A204.1 (cell line): ENCODE results near the gene CCR3.

ENCODE experiments used
- FAIRE-seq: peaks from 2 replicates; lab custom pipeline; 2012; peaks lifted over from hg19 to GRCh38; lab: Jason Lieb, UNC

The CCR3 gene

DNA sequence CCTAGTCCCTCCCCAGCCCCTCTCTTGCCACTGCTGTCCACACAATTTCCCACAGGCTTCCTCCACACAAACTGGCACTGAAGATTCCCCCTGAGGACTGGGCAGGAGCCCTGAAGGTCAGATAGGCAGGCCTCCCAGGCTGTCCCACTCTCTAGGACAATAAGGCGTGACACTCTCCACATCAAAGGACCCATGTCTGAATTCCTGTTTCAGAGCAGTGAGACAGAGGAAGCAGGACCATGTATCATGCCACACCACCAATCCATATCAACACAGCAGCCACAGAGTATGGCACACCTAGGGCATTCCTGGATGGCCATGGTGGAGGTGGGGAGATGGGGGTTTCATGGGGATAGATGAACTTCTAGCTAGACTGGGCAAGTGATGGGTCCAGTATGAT, 20.3 kb upstream of the CCR3 start:
- no peak for FAIRE-seq

DNA sequence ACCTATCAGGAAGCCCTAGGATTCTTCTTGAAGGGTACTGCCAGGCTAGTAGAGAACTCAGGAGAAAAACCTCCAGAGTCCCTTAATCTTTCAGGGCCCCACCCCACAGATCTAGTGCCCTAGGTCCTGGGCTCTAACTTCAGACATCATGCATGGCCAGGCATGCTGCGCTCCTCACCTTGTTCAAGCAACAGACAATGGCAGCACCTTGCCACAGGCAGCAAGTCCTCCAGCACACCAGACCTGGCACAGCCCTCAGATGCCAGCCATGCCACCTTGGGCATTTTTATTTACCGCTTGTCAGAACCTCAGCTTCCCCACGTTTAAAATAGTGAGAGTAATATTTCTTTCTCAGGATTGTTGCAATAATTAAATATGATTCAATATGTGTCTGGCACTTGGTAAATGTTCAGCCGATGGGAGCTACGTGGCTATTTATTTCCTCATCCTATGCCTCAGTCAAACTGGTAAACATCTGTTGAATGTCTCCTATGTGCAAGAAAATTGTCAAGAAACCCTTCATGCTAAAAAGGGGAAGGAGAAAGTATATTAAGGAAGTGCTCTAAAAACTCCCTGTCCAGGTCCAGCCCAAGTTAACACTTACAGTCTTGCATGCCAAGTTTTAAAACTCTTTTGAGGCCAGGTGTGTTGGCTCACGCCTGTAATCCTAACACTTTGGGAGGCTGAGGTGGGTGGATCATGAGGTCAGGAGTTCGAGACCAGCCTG, 19.7 kb upstream of the CCR3 start:
- FAIRE-seq = no peak

DNA sequence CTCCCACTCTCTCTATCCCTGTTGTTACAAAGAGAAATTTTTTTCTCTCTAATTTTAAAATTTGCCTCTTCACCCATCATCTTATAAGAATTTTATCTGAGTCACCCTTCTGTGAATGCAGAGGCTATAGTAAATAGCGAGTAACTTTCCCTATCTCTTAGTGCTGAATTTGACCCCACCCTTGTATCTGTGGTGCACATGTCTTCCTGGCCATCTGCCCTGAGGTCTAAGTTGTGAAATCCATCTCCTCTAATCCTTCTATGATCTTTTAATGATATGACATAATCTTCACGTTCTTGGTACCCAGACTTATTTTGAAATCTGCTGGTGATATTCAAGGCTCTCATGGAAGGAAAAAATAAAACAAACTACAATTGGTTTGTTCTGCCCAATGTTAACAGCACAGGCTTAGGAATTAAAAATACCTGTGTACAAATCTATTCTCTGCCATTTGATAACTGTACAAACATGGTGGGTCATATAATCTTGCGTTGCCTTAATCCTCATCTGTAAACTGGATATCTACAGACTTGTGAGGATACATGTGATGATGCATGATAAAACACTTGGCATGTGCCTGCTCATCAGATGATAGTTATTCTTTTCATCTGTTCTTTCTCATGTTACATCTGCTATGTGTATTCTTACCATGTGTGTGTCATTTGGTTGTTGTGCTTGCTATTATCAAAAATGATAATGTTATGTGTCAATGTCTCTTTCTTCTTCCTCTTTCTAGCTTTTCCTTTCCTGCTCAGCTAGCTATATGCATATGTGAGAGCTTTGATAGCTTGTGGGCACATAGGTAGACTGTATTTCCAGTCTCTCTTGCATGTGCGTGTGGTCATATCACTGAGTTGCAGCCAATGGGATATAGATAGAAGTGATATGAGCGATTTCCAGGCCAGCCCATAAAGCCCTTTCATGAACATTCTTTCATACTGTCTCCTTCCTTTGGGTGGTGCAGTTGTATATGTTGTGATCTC, 13.7 kb upstream of the CCR3 start:
- FAIRE-seq = no peak

DNA sequence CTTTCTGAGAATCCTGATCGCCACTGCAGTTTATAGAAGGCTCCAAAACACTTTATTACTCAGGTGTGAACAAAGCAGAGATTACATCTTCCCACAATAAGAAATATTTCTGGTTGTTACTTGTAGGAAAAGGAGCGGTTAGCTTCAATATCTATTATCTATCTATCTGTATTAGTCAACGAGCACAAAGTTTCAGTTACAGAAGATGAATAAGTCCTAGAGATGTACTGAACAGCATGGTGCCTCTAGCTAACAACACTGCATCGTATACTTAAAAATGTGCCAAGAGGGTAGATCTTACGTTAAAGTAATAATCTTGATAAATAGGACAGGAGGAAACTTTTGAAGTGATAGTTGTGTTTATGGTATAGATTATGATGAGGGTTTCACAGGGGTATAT, 10.9 kb upstream of the CCR3 start:
- no peak for FAIRE-seq

DNA sequence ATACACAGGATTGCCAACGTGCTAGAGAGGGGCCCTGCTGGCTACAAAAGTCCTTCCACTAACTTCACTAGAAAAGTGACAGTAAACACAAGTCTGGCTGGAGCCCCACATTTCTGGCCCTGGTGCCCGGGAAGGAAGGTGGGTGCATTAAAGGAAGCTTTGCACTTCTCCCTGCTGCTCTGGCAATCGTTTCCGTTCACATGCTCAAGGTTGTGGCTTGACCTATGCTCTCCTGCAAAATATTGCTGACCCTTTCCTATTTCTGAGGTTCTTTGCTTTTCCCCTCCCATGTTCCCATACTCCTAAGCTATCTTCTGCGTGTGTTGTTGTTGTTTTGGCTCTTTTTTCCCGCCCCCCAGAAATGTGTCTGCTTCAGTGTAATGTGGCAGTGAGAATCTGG, 9.1 kb upstream of the CCR3 start:
- FAIRE-seq = no peak

DNA sequence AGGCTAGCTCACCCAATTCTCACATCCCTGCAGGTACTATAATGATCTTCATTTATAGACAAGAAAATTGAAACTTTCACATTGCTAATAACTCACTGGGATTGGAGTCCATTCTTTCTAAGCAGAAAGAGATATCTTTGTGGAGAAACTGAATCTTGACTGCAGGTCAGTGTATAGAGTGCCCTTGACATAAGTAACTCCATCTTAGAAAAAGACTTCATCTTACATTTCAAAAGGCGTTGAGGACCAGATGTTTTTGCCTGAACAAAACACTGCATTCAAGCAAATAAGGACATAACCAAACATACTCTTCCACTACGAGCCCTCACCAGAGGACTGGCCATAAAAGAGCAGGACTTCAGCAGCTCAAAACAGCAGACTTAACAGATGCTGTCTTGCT, 6.8 kb upstream of the CCR3 start:
- no peak for FAIRE-seq

DNA sequence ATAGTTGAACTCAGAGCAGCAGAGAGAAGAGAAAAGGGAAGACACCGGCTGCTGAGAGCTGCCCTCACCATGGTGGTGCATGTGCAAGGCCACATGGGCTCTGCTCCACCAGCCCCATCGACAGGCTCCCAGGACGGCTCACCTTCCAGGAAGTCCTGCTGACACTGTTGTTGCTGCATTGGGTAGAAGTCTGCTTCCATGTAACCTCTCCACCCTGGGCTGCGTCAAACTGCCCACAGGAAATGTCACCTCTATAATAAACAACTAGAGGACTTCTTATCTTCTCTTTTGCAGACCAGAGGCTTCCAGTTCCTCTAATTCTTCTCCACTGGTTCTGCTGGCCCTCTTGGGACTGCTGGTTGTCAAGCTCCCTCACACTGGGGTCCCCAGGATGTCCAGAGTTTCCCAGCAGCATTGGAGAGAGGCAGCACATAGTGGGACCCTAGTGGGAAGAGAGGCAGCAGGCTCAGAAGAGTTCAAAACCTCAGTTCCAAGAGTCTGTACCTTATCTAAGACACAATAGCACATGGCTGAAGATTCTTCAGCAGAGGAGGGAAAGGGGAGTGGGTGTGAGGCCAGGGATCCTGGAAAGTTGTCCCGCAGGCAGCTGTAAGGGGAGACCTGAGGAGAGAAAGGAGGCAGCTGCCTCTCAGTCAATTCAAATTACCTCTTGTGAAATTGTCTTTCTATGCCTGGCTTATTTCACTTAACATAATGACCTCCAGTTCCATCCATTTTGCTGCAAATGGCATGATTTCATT, 5.8 kb upstream of the CCR3 start:
- no peak for FAIRE-seq

DNA sequence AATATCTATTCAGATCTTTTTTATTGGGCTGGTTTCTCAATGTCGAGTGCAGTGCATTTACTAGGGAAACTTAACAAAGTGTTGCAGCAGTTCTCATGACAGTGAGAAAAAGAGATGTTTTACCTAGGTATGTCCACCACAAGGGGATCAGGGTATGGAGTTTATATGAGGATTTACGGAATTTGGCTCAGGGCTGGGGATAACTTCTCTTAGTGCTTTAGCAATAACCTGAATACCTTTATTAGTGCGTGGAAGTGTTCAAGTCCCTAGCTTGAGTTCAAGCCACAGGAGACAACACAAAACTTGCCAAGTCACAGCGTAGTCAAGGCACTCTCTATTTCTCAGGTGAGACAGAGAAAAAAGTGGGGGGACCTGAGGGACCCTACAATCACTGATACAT, 3.9 kb upstream of the CCR3 start:
- no peak for FAIRE-seq

DNA sequence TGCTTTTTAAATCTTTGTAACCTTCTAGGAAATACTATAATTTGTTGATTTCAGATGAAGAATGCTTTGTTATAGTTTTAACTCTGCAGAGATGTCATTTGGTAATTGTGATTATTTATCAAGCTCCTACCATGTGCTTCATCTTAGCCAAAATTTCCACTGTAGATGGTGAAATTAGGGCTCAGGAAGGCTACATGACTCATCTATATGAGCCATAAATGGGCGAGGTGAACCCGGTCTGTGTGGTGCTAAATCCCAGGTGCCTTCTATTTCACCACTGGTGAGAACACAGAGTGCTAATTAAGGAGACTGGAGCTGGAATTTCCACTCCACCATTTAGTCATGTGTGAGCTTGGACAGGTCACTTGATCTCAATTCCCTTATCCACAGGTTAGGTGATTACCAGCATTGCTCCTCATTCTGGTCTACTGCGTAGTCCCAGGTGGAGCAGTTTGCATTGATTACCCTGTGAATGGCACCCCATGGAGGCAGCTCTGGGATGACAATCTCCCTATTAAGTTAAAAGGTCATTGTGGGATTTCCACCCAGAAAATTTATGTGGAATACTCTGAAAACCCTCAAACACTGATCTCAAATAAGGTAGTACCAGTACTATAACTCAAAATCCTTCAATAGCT, 2.8 kb upstream of the CCR3 start:
- no peak for FAIRE-seq

DNA sequence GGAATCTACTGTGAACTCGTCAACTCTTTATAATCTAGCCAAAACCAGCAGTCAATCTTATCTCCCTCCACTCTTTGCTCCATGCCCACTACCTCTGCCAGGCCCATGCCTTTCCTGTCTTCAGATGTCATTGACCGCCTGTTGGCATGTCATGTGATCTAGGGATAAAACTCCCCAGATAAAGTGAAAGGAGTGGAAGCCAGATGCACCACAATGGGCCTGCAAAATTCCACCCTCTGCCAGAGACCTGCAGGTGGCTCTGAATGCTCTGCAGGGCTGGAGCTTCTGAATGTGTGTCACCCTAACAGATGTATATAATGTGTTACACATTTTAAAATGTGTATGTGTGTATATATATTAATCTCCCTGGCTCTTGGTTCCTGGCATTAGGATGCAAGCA, 2.3 kb upstream of the CCR3 start:
- no peak for FAIRE-seq

DNA sequence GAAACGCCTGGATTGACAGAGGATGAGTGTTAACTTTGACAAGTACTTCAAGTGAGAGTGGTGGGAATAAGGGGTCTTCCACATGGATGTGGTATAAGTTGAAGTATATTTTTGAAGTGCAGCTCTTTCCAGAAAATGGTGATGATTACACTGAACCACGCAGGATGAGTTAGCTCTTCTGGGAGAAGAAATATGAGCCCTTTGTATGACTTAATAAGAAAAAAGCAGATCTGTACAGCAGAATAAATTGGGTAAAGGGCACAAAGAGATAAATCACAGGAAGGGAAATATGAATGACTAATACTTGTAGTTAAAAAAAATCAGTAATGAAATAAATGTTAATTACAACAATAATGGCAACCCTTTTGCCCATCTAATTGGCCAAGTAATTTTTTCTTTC, 1.3 kb downstream of the CCR3 start:
- FAIRE-seq = no peak

DNA sequence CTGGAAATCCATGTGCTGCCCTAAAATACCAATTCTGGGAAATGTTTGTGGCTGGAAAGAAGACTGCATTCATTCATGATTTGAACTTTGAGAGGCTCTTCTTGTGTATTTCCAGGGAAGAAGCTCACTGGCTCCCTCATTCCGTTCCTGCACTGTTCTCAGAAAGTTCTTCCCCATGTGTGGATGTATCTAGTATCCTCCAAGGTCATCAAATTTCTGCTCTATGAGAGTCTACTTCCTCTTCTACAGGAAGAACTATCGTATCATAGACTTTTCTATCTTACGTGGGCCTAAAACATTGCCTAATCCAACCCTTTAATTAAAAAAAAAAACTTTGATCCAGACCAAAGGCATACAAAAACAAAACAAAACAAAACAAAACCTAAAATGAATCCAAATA, 2.9 kb downstream of the CCR3 start:
- FAIRE-seq = no peak

DNA sequence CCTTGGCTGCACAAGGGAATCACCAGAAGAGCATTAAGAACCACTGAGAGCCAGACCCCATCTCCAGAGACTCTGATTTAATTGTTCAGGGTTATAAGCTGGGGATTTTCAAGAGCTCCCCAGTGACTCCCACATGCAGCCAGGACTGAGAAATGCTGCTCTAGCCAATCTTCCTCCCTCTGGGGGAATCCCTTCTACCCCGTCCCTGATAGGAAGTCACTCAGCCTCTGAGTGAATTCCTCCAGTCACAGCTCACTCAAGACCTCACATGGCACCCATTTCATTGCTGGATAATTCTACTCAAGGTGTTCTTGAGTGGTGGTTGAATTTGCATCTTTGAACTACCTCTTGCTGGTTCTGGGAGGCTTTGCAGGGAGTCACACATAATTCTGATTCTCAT, 10.7 kb downstream of the CCR3 start:
- FAIRE-seq = no peak

DNA sequence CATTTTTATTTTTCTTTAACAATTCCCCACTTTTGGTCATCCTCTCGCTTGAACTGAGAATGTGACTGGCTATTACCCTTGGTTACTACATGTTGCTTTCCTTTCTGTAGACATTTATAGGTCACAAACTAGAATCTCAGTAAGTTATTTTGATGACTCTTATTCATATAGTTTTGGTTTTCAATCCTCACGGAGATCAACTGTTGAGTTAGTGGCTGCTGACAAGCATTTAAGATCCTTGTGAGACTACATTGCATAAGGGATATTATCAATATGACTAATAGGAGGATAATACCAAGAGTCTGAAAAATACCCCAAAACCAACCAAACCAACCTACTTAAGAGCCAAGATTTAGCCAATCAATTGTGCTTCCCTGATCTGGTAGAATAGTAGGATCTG, 16.3 kb downstream of the CCR3 start:
- no peak for FAIRE-seq

DNA sequence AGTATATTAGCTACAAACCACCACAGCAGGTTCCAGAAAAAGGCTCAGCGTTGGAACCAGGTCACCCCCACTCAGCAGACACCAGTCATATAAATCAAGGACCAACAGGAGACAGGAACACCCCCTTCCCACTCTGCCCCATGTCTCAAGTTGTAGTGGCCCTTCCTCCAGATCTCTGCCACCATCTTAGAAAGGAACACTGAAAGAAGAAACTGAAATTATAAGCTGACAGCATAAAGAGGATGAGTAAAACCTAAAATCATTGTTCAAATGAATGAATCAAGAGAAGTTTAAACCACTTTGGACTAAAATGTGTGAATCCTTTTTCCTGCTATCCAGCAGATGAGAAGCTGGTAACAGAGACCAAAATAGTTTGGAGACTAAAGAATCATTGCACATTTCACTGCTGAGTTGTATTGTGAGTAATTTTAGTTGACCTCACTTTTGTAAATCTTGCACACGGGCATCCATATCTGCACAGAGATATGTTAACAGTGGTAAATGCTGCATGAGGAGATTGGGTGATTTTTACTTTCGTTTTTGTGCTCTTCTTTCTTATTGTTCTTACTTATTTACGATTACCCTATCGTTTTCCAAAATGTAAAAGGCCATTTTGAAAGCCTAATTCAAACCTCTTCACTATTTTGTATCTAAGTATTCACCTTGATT, 19.8 kb downstream of the CCR3 start:
- FAIRE-seq = no peak

DNA sequence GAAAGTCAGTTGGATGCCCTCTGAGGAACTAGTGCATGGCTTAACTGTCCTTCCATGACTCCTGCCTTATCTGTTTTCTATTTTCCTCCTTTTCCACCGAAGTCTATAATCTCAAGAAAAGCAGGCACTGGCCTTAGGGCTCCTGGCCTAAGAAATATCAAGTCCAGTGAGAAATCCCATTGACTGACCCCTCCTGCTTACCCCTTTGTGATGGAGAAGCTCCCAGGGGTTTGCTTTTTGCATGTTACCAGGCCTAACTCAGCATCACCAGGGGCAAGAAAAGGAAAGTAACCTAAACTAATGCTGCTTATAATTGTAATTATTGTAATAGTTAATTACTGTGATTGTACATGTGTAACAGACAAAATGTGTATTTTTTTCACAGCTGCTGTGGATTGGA, 21.7 kb downstream of the CCR3 start:
- FAIRE-seq = no peak

DNA sequence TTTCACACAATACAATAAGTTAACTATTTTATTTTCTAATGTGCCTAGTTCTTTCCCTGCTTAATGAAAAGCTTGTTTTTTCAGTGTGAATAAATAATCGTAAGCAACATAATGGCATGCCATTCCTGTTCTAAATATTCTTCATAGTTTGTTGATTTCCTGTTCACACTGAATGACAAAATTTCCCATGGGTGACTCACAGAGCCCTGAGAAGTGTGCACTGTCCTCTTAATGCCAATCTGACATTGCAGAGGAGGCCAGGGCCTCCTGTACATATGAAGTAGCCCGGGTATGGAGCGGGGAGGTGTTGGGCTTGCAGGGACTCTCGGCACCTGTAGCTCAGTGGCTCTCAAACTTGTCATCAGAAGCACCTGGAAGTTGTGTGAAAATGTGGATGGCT, 24.3 kb downstream of the CCR3 start:
- no peak for FAIRE-seq

DNA sequence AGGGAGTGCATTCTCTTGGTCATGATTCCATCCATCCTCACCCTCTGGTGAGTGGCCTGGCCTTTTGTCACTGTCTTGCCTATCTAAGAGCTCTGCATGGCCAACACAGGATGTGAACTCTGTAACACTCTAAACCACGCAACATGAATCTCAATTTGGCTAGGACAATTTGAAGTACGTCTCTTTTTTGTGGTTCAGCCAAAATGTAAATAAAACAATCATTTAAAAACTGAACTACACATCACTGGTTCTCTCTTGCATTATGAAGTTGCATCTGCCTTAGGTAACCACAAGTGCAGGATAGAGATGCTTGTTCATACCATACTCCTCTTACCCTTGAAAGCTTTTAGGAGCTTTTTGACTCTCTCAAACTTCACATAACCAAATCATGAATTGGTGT, 27.3 kb downstream of the CCR3 start:
- FAIRE-seq = no peak

DNA sequence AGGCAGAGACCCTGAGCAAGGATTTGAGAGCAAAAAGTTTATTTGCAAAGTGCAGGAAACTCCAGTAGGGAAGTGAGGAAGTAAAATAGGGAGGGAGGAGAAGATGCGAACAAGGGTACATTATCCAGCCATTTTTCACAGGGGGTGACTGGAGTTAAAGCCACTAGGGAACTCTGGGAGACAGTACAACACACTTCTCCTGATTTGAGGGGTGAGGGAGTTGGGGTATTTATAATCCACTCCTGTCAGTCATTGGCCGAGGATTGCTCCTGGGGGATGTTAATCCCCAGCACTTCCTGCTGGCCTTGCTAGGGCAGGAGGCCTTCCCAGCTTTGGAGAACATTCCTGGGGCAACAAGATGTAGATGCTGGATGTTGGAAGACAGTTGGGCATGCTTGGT, 28.2 kb downstream of the CCR3 start:
- FAIRE-seq = no peak

DNA sequence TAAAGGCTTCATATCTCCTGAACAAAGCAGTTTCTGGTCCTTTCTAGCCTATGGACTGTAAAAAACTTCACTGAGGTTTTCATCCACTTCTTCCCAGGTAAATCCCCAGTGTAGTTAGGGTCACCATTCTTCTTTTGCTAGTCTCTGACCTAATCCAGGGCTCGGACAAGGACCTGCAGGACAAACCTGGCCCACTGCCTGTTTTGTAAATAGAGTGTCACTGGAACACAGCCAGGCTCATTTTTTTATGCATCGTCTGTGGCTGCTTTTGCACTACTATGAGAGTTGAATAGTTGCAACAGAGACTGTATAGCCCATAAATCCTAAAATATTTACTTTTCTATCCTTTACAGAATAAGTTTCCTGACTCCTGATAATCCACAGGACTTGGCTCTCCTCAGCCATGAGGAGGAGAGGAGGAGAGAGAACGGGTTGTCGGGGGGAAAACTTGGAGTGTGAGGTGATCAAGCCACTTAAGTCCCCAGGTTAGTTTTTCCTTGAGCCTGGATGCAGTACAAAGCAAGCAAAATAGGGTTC, 29.0 kb downstream of the CCR3 start:
- no peak for FAIRE-seq

DNA sequence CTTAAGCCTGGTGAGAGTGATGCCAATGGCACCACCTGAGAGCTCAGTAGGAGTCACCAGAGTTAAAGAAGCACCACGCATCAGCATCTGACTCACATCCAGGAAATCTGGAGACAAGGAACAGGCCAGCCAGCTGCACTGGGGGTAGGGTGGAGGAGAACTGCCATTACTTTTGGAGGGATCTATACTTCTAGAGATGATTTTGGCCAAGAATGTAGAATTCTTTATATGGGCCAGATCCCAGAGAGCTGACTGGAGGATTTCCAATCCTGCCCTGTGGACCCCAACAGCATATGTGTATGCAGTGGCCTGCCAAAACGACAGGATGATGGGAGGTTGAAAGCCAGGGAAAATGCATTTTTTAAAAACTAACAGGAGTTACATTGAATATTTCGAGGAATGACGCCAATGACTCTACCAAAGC, 29.8 kb downstream of the CCR3 start:
- no peak for FAIRE-seq
